ENCODE data around the gene ITPRIPL1.

ITPRIPL1 gene

DNA sequence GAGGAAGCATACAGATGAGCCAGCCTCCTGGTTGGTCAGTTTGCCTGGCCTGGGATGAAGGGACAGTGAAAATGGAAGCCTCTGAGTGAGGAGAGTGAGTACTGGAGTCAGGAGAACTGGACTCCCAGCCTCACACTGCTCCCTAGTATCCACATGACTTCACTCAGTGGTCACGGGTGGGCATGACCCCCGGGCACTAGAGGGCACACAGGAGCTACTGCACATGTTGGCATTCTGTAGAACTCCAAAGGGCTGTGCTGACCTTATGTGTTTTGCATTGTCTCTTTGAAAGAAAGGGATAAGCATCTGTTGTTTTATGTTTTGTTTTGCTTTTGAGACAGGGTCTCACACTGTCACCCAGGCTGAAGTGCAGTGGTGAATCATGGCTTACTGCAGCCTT is 34.2 kb downstream of the ITPRIPL1 start:
- no peak for DNase-seq (ENCODE audit: low read depth)

DNA sequence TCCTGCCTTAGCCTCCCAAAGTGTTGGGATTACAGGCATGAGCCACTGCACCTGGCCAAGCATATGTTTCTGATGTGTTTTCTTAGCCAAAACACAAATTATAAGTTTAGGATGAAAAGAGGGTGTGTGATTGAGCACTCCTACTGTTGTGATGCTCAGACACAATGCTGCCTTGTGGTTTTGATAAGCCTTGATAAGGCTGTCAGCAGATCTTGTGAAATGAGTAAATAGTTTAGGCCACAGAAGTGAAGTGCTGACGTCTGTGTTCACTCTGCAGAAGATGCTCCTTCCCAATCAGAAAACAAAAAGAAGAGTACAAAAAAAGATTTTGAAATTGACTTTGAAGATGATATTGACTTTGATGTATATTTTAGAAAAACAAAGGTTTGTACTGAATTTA is 34.7 kb downstream of the ITPRIPL1 start:
- DNase-seq (ENCODE audit: low read depth): no peak

DNA sequence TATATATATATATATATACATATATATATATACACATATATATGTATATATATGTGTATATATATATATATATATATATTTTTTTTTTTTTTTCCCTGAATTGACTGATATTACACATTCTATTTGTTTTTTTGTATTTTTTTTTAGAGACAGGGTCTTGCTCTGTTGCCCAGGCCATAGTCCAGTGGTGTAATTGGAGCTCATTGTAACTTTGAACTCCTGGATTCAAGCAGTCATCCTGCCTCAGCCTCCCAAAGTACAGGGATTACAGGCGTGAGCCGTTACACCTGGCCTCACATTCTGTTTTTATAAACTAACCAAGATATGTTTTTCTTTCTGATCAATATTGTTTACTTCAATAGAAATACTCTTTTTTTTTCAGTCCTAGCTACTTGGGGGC is 36.6 kb downstream of the ITPRIPL1 start:
- DNase-seq (ENCODE audit: low read depth): no peak

DNA sequence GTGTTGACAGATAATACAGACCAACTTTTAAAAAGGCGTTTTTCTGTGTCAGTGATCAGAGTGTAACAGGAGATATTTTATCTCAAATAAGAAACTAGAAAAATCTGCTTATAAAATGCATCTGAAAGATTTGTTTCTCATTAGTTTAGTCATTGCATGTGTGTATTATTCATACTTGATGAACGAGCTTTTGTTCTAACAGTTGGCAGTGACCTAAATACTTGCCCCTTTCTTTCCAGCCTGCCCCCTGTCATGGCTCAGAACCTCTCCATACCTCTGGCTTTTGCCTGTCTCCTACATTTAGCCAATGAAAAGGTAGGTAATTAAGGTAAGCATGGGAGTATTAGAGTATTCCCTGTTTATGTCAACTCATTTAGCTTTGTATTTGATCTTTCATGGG is 44.1 kb downstream of the ITPRIPL1 start:
- no peak for DNase-seq (ENCODE audit: low read depth)

DNA sequence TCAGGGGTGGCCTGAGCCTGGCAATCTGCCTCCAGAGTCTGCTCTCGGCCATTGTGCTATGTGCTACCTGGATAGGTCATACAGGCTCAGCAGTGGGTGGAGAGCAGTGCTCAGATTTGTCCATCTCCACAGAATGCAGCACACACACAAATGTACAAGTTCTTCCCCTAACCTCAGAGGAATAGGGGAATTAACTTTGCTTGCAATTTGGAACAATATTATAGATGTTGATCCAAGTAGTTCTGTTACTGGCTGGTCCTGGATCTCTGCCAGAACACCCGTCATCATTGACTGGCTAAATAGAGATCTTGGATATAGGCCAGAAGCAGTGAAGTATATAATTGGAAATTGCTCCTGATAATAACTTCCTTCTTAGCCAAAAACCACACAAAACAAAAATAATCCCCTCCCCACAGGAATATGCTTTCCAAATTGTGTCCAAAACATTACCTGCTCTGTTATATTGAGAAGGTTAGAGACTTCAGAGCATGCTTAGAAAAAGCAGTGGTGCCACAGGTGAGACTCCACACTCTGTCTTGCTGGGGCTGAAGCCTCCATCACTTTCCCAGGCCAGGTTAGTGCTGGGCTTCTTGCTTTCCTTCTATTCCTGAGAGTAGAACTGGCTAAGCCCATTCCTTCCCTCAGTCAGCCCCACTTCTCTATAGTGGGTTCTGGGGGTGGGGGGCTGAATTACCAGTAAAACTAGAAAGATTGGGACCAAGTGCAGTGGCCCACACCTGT is 49.3 kb downstream of the ITPRIPL1 start:
- no peak for DNase-seq (ENCODE audit: low read depth)
